SK-N-SH (cell line): Measurements from ENCODE around the gene RER1. TPM values are rescaled to one million over a fixed set of nuclear protein-coding genes. Genes with fewer than 3 reads are reported as not detected.

ENCODE experiments used
- CTCF ChIA-PET: fragments of 300-600, 350-600 bp; formaldehyde crosslinking; extraction: SDS; loops from one replicate; lab custom pipeline; 2021; lab: Yijun Ruan, JAX
- POLR2A ChIA-PET: fragments of 350-600 bp; sonication (Branson Sonifier 250); formaldehyde crosslinking; extraction: SDS; loops from one replicate; lab custom pipeline; 2020; ENCODE audit warnings: antibody characterized with exemption, inconsistent platforms; lab: Yijun Ruan, JAX
- DNase-seq: peaks from one replicate; pipeline ENCODE4 v3.0.0; 2012
- H2AFZ ChIP-seq: fragments of 200-600 bp; sonication (generic); 2 replicates; pipeline ENCODE4 v1.8.1; 2016; ENCODE audit warnings: antibody characterized with exemption, mild to moderate bottlenecking, low read depth
- H3F3A ChIP-seq: fragments of 200-600 bp; sonication (generic); replicated peaks from 2 replicates; pipeline ENCODE3; 2016; ENCODE audit warnings: antibody characterized with exemption, mild to moderate bottlenecking; ENCODE audit not compliant: insufficient read depth
- H3K27ac ChIP-seq, 2 experiments: fragments of 200-500 bp in 1 of 2; fragments of 200-600 bp in 1 of 2; sonication (Bioruptor generic) in 1 of 2; sonication (generic), shearing (Covaris generic) in 1 of 2; 2 replicates each; pipeline versions ENCODE4 v1.5.1 to v1.6.1; 2014 to 2016; ENCODE audit warnings: low read depth in 2 of 2, inconsistent platforms in 1 of 2, low read length in 1 of 2, mild to moderate bottlenecking in 1 of 2, mixed read lengths in 1 of 2
- H3K27me3 ChIP-seq: fragments of 200-600 bp; sonication (generic), shearing (Covaris generic); 2 replicates; pipeline ENCODE4 v1.6.1; 2016; ENCODE audit warnings: mixed run types; ENCODE audit not compliant: insufficient read depth
- H3K36me3 ChIP-seq, 2 experiments: fragments of 200-500 bp in 1 of 2; fragments of 200-600 bp in 1 of 2; sonication (Bioruptor generic) in 1 of 2; sonication (generic) in 1 of 2; replicated peaks in 1 of 2; 2 replicates each; pipeline versions ENCODE3 to v1.5.1; 2014 to 2016; ENCODE audit warnings: low read length in 1 of 2, mild to moderate bottlenecking in 1 of 2; ENCODE audit not compliant: insufficient read depth in 2 of 2, control insufficient read depth in 1 of 2
- H3K4me1 ChIP-seq, 2 experiments: fragments of 200-500 bp in 1 of 2; fragments of 200-600 bp in 1 of 2; sonication (Bioruptor generic) in 1 of 2; sonication (generic), shearing (Covaris generic) in 1 of 2; 2 replicates each; pipeline versions ENCODE4 v1.5.1 to v1.6.1; 2014 to 2016; ENCODE audit warnings: low read depth in 1 of 2, low read length in 1 of 2, mixed run types in 1 of 2; ENCODE audit not compliant: insufficient read depth in 2 of 2, control insufficient read depth in 1 of 2
- H3K4me2 ChIP-seq: fragments of 200-600 bp; sonication (generic), shearing (Covaris generic); 2 replicates; pipeline ENCODE4 v1.6.1; 2017; ENCODE audit warnings: mixed run types
- H3K4me3 ChIP-seq, 2 experiments: fragments of 200-500 bp in 1 of 2; fragments of 200-600 bp in 1 of 2; sonication (Bioruptor generic) in 1 of 2; sonication (generic), shearing (Covaris generic) in 1 of 2; 2 replicates each; pipeline versions ENCODE4 v1.5.1 to v1.8.1; 2014 to 2016; ENCODE audit warnings: low read depth in 2 of 2, inconsistent platforms in 1 of 2, low read length in 1 of 2, mild to moderate bottlenecking in 1 of 2, mixed read lengths in 1 of 2, moderate library complexity in 1 of 2
- H3K79me2 ChIP-seq: fragments of 200-600 bp; sonication (generic); 2 replicates; pipeline ENCODE4 v1.8.1; 2017; ENCODE audit warnings: mild to moderate bottlenecking; ENCODE audit not compliant: insufficient read depth
- H3K9ac ChIP-seq: fragments of 200-600 bp; sonication (generic); 2 replicates; pipeline ENCODE4 v1.6.1; 2017; ENCODE audit warnings: mixed run types
- H3K9me2 ChIP-seq: fragments of 200-600 bp; sonication (generic); 2 replicates; pipeline ENCODE4 v1.6.1; 2017; ENCODE audit warnings: mixed run types
- H3K9me3 ChIP-seq: fragments of 200-600 bp; sonication (generic); 2 replicates; pipeline ENCODE4 v1.6.1; 2017; ENCODE audit warnings: mixed run types, mild to moderate bottlenecking, moderate library complexity
- H4K20me1 ChIP-seq: fragments of 200-600 bp; sonication (generic); 2 replicates; pipeline ENCODE4 v1.6.1; 2017; ENCODE audit warnings: mild to moderate bottlenecking, mixed run types; ENCODE audit not compliant: insufficient read depth
- CHD2 ChIP-seq: fragments of 150-350 bp; IDR thresholded peaks from 2 replicates; pipeline ENCODE4 v1.6.1; 2018; ENCODE audit warnings: low read length; ENCODE audit not compliant: partially characterized antibody
- ELF1 ChIP-seq: IDR thresholded peaks from 2 replicates; pipeline ENCODE4 v1.4.0; 2012
- EP300 ChIP-seq, 2 experiments: IDR thresholded peaks; 2 replicates each; pipeline versions ENCODE4 v1.4.0 to v1.6.1; 2012; ENCODE audit warnings: borderline replicate concordance in 1 of 2, low read depth in 1 of 2, low read length in 1 of 2
- EZH2phosphoT487 ChIP-seq: fragments of 200-600 bp; sonication (generic); IDR thresholded peaks from 2 replicates; pipeline ENCODE4 v1.6.1; 2017; ENCODE audit warnings: low read depth, mixed run types, mild to moderate bottlenecking, antibody characterized with exemption, moderate library complexity, borderline replicate concordance
- FOSL2 ChIP-seq: IDR thresholded peaks from 2 replicates; pipeline ENCODE4 v1.4.0; 2012; ENCODE audit warnings: low read depth, mild to moderate bottlenecking, moderate library complexity, borderline replicate concordance
- FOXJ3 ChIP-seq: sonication (generic); formaldehyde crosslinking; IDR thresholded peaks from 2 replicates; pipeline ENCODE4 v1.5.1; 2020; ENCODE audit warnings: mild to moderate bottlenecking, missing genetic modification reagents
- FOXM1 ChIP-seq: IDR thresholded peaks from 2 replicates; pipeline ENCODE4 v1.4.0; 2012; ENCODE audit warnings: low read depth, mild to moderate bottlenecking
- GABPA ChIP-seq: IDR thresholded peaks from 2 replicates; pipeline ENCODE4 v1.4.0; 2012; ENCODE audit warnings: low read depth, mild to moderate bottlenecking
- JUND ChIP-seq: IDR thresholded peaks from 2 replicates; pipeline ENCODE4 v1.4.0; 2012
- MXI1 ChIP-seq: IDR thresholded peaks from 2 replicates; pipeline ENCODE4 v1.6.1; 2012; ENCODE audit warnings: mild to moderate bottlenecking, low read depth, low read length, improper control_type of control experiment
- NFIC ChIP-seq: IDR thresholded peaks from 2 replicates; pipeline ENCODE4 v1.4.0; 2012; ENCODE audit warnings: borderline replicate concordance
- POLR2AphosphoS5 ChIP-seq: IDR thresholded peaks from 2 replicates; pipeline ENCODE4 v1.6.1; 2012; ENCODE audit warnings: low read depth, low read length
- RCOR1 ChIP-seq: fragments of 150-350 bp; IDR thresholded peaks from 2 replicates; pipeline ENCODE4 v1.6.1; 2017; ENCODE audit warnings: antibody characterized with exemption, low read length
- RXRA ChIP-seq: IDR thresholded peaks from 2 replicates; pipeline ENCODE4 v1.4.0; 2012; ENCODE audit warnings: low read depth, mild to moderate bottlenecking, borderline replicate concordance
- SIN3A ChIP-seq: IDR thresholded peaks from 2 replicates; pipeline ENCODE4 v1.6.1; 2012; ENCODE audit warnings: low read depth, mild to moderate bottlenecking, low read length, moderate library complexity, borderline replicate concordance
- SMC3 ChIP-seq: IDR thresholded peaks from 2 replicates; pipeline ENCODE4 v1.6.1; 2012; ENCODE audit warnings: low read depth, low read length, improper control_type of control experiment
- TAF1 ChIP-seq: IDR thresholded peaks from 2 replicates; pipeline ENCODE4 v1.6.1; 2012; ENCODE audit warnings: low read depth, mild to moderate bottlenecking, low read length, moderate library complexity, borderline replicate concordance
- TEAD4 ChIP-seq: IDR thresholded peaks from 2 replicates; pipeline ENCODE4 v1.4.0; 2012; ENCODE audit warnings: mild to moderate bottlenecking, borderline replicate concordance; ENCODE audit not compliant: insufficient read depth
- WGBS: methylation state at CpG from one replicate; pipeline ENCODE4 v1.1.6; 2017; ENCODE audit warnings: low lambda C conversion rate; 5-methylcytosine and 5-hydroxymethylcytosine counted together
- polyA plus RNA-seq, 3 experiments: library from polyadenylated mRNA; depleted of rRNA; stranded (reverse); fragments of >200 nt; gene quantifications; 2 replicates each; pipeline ENCODE4 v1.2.3, GENCODE V29; 2012
- TF ChIP-seq, protein P1 (sequence below): IDR thresholded peaks from 2 replicates; pipeline ENCODE4; 2012
- TF ChIP-seq, protein P2 (sequence below): IDR thresholded peaks from 2 replicates; pipeline ENCODE4 v1.4.0; 2012; ENCODE audit warnings: low read depth
- TF ChIP-seq, protein P3 (sequence below): fragments of 150-350 bp; IDR thresholded peaks from 2 replicates; pipeline ENCODE4 v1.6.1; 2016; ENCODE audit warnings: mild to moderate bottlenecking, low read depth, low read length
- TF ChIP-seq, protein P4 (sequence below): fragments of 150-350 bp; IDR thresholded peaks from 2 replicates; pipeline ENCODE4 v1.6.1; 2017; ENCODE audit warnings: antibody characterized with exemption, low read length, low read depth, borderline replicate concordance

Gene RER1
- polyA plus RNA-seq, 1 of the 3 experiments (the other 2 are of a cell fraction), result 181 TPM

DNA sequence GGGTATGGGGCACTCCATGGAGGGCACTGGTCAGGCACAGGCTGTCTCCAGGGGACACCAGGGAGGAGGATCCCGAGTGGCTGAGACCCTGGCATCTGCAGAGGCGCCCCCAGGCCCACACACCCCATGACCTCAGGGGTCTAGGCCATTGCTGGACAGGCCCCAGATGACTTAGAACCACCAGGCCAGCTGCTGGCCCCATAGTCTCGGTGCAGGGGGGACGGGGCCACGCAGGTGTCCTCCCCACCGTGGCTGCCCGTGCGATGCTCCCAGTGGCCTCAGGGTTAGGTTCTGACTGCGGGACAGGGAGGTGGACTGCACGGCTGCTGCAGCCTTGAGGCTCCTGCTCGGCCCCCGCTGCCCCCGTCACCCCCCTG is 44.2 kb upstream of the RER1 start:
- DNase-seq, result no peak
- no peaks in the 10 kb centered on the region for H3K27me3 ChIP-seq
- no peak overlapping the region for H3K4me3 ChIP-seq
- no peaks in the 10 kb centered on the region for H3K79me2 ChIP-seq
- ChIA-PET CTCF (interaction anchor here (1.9 kb wide), 1 partner anchor 34 kb away, joined by 12 read pairs; no protein-coding TSS in a partner anchor), POLR2A (no interaction called here)
- peaks cover 0 to 12% of the 10 kb centered on the region in 2 experiments; a peak in 1 of 4 replicates for H3K4me1 ChIP-seq
- no peaks in the 10 kb centered on the region for H3F3A ChIP-seq
- H2AFZ ChIP-seq, result no peak overlapping the region
- 68% methylated on average over 3 of the region's 13 CpGs for WGBS
- H3K27ac ChIP-seq, result no peak overlapping the region
- TF ChIP-seq, protein P1, sequence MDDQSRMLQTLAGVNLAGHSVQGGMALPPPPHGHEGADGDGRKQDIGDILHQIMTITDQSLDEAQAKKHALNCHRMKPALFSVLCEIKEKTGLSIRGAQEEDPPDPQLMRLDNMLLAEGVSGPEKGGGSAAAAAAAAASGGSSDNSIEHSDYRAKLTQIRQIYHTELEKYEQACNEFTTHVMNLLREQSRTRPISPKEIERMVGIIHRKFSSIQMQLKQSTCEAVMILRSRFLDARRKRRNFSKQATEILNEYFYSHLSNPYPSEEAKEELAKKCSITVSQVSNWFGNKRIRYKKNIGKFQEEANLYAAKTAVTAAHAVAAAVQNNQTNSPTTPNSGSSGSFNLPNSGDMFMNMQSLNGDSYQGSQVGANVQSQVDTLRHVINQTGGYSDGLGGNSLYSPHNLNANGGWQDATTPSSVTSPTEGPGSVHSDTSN, result no peak
- TF ChIP-seq SMC3 (no peak), FOXJ3 (CRISPR knock-in tag) (no peak), GABPA (no peak), CHD2 (no peak), FOXM1 (no peak)
- TF ChIP-seq, protein P2, sequence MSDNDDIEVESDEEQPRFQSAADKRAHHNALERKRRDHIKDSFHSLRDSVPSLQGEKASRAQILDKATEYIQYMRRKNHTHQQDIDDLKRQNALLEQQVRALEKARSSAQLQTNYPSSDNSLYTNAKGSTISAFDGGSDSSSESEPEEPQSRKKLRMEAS, result no peak
- TF ChIP-seq, protein P3, sequence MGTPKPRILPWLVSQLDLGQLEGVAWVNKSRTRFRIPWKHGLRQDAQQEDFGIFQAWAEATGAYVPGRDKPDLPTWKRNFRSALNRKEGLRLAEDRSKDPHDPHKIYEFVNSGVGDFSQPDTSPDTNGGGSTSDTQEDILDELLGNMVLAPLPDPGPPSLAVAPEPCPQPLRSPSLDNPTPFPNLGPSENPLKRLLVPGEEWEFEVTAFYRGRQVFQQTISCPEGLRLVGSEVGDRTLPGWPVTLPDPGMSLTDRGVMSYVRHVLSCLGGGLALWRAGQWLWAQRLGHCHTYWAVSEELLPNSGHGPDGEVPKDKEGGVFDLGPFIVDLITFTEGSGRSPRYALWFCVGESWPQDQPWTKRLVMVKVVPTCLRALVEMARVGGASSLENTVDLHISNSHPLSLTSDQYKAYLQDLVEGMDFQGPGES, result no peak
- H3K4me2 ChIP-seq, result no peak overlapping the region
- H3K9me2 ChIP-seq, result no peaks in the 10 kb centered on the region
- no peak overlapping the region for H3K9ac ChIP-seq
- no peaks in the 10 kb centered on the region for H3K36me3 ChIP-seq
- H3K9me3 ChIP-seq, result no peaks in the 10 kb centered on the region
- no peaks in the 10 kb centered on the region for H4K20me1 ChIP-seq

DNA sequence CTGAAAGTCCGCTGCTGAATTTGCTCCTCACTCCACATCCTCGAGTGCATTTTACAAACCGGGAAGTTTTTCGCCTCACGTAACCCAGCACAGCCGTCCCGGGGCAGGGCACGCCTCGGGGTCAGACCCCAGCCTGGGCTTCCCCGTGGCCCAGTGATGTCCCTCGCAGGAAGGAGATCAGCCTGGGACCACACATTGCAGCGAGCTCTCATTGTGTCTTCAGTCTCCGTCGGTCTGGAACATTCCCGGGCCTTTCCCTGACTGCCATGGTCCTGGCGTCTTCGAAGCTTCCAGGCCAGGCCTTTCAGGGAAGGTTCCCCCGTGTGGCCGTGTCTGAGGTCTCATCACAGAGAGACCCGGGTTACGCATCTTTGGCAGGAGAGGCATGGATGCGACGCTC is 43.7 kb upstream of the RER1 start:
- H3K27ac ChIP-seq, result no peak overlapping the region
- WGBS, result 83% methylated on average over 15 of the region's 23 CpGs
- POLR2A ChIA-PET, result no interaction called here
- H2AFZ ChIP-seq, result no peak overlapping the region
- H3K4me3 ChIP-seq, result no peak overlapping the region
- DNase-seq, result no peak
- H3K79me2 ChIP-seq, result no peaks in the 10 kb centered on the region
- no peak overlapping the region for H3K9ac ChIP-seq
- CTCF ChIA-PET, result no interaction called here
- H3K27me3 ChIP-seq, result no peaks in the 10 kb centered on the region
- no peaks in the 10 kb centered on the region for H3F3A ChIP-seq
- H4K20me1 ChIP-seq, result no peaks in the 10 kb centered on the region
- no peaks in the 10 kb centered on the region for H3K36me3 ChIP-seq
- H3K9me2 ChIP-seq, result no peaks in the 10 kb centered on the region
- H3K4me2 ChIP-seq, result no peak overlapping the region
- H3K9me3 ChIP-seq, result no peaks in the 10 kb centered on the region
- H3K4me1 ChIP-seq, result peaks cover 0 to 10% of the 10 kb centered on the region in 2 experiments; a peak in 1 of 4 replicates
- TF ChIP-seq SMC3, result no peak
- no peak for TF ChIP-seq ELF1
- TF ChIP-seq RCOR1, result no peak
- TF ChIP-seq, protein P4, sequence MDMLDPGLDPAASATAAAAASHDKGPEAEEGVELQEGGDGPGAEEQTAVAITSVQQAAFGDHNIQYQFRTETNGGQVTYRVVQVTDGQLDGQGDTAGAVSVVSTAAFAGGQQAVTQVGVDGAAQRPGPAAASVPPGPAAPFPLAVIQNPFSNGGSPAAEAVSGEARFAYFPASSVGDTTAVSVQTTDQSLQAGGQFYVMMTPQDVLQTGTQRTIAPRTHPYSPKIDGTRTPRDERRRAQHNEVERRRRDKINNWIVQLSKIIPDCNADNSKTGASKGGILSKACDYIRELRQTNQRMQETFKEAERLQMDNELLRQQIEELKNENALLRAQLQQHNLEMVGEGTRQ, result no peak
- TF ChIP-seq POLR2AphosphoS5, result no peak
- no peak for TF ChIP-seq JUND
- TF ChIP-seq CHD2, result no peak
- no peak for TF ChIP-seq NFIC
- no peak for TF ChIP-seq TAF1
- TF ChIP-seq RXRA, result no peak
- no peak for TF ChIP-seq FOXJ3 (CRISPR knock-in tag)
- no peak for TF ChIP-seq FOXM1
- TF ChIP-seq TEAD4, result no peak
- no peak for TF ChIP-seq FOSL2
- TF ChIP-seq SIN3A, result no peak
- no peak for TF ChIP-seq EP300 (IDR thresholded peaks at IDR 0.05; ENCODE audit: borderline replicate concordance in 1 of 2, low read depth in 1 of 2, low read length in 1 of 2)
- TF ChIP-seq MXI1, result no peak
- TF ChIP-seq, protein P3, result no peak
- TF ChIP-seq, protein P1, result no peak
- TF ChIP-seq EZH2phosphoT487, result no peak
